ENCODE data around the gene ACBD3. TPM values are rescaled to one million over a fixed set of nuclear protein-coding genes. Genes with fewer than 3 reads are reported as not detected.

Gene ACBD3
- total RNA-seq, 2 experiments from 2014 or later: 21.0 to 22.6 TPM

Other genes starting within 250 kb of the ACBD3 start
- gene LEFTY2, start 245.5 kb downstream of the ACBD3 start, total RNA-seq: not detected
- gene SDE2, start 187.4 kb downstream of the ACBD3 start, total RNA-seq: 10 to 100 TPM; 17.2 to 18.5 TPM
- 100 to 1,000 TPM; 454 to 466 TPM for gene H3-3A, start 124.0 kb downstream of the ACBD3 start, total RNA-seq
- not detected for gene MIXL1, start 36.9 kb upstream of the ACBD3 start, total RNA-seq
- 10 to 100 TPM; 11.0 to 11.1 TPM for gene LIN9, start 122.4 kb upstream of the ACBD3 start, total RNA-seq
- 100 to 1,000 TPM; 128 to 132 TPM for gene PARP1, start 221.4 kb upstream of the ACBD3 start, total RNA-seq

All from activated naive CD8-positive, alpha-beta T cell treated with anti-CD3 and anti-CD28 coated beads, Interleukin-2, amount 10 ng/mL, durations not matched to agents 7 days and 5 days (primary cell).